ENCODE measurements around the gene CORIN. TPM values are rescaled to one million over a fixed set of nuclear protein-coding genes. Genes with fewer than 3 reads are reported as not detected.

The CORIN gene
- total RNA-seq, 1 experiment from 2014 or later = 0.07 TPM

DNA sequence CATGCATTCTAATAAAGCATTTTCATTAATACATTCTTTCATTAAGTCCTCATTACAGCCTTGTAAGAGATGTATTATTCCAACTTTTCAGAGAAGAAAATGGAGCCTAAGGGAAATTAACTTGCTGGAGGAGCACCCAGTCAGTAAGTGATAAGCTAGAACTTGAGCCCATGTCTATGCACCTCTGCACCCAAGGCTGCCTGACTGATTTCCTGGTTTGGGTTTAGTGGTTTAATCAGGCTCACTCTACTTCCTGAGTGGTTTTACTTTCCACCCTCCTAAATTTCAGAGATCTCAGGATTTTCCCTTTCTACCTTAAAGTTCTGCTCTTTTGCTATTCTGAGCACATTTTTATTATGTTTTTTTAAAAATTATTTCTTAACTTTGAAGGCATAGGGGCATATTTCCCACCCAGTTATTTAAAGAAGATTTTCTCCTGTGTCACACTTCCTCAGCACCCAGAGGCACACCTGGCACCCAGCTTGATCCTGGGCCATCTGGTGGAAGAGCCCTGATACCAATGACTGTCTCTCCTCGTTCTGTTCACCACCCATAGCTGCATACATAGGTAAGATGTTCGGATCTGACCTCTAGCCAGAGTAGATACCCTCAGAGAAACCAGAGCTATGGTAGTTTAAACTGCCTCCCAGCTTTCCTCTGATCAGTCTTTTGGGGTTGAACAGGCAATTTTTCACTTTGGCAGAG is 10.4 kb downstream of the CORIN start:
- no peaks in the 10 kb centered on the region for H3K36me3 Mint-ChIP-seq (ENCODE audit: insufficient read depth, unreplicated experiment)
- H3K9me3 Mint-ChIP-seq (ENCODE audit: low read depth, unreplicated experiment) = no peaks in the 10 kb centered on the region
- CTCF ChIA-PET = no interaction called here
- no TSS peak for BruUV-seq (replicated peaks)
- H3K4me1 Mint-ChIP-seq (ENCODE audit: low read depth, unreplicated experiment) = no peaks in the 10 kb centered on the region
- no peak overlapping the region for H3K27ac Mint-ChIP-seq (ENCODE audit: unreplicated experiment)
- H3K4me3 Mint-ChIP-seq (ENCODE audit: low read depth, unreplicated experiment) = no peak overlapping the region
- intact Hi-C loops (cut with micrococcal nuclease; ENCODE audit: unreplicated experiment) = no loop called here
- DNase-seq = no peak
- H3K27me3 Mint-ChIP-seq (ENCODE audit: unreplicated experiment) = no peaks in the 10 kb centered on the region
- TF ChIP-seq, protein P1, sequence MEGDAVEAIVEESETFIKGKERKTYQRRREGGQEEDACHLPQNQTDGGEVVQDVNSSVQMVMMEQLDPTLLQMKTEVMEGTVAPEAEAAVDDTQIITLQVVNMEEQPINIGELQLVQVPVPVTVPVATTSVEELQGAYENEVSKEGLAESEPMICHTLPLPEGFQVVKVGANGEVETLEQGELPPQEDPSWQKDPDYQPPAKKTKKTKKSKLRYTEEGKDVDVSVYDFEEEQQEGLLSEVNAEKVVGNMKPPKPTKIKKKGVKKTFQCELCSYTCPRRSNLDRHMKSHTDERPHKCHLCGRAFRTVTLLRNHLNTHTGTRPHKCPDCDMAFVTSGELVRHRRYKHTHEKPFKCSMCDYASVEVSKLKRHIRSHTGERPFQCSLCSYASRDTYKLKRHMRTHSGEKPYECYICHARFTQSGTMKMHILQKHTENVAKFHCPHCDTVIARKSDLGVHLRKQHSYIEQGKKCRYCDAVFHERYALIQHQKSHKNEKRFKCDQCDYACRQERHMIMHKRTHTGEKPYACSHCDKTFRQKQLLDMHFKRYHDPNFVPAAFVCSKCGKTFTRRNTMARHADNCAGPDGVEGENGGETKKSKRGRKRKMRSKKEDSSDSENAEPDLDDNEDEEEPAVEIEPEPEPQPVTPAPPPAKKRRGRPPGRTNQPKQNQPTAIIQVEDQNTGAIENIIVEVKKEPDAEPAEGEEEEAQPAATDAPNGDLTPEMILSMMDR (IDR thresholded peaks at IDR 0.05; ENCODE audit: unreplicated experiment) = no peak

DNA sequence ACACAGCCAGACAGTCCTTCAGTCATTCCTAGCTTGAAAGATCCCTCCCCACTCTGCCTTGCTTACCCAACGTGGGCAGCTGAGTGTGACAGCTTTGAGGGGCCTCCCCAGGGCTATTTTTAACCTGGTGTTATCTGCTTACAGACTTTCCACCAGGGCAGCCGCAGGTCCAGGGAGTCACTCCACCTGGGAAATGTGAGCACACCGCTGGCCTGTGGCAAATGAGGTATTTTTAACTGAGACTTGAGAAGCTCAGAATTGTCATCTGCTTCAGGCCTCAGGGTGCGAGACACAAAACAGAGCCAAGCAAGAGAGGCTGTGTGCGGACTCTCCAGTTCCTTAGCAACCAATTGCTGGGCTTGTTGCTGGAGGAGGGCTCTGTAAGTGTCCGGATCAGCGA is 13.0 kb downstream of the CORIN start:
- TF ChIP-seq, protein P1 (IDR thresholded peaks at IDR 0.05; ENCODE audit: unreplicated experiment) = no peak
- peaks cover 4% of the 10 kb centered on the region for H3K27me3 Mint-ChIP-seq (ENCODE audit: unreplicated experiment)
- H3K27ac Mint-ChIP-seq (ENCODE audit: unreplicated experiment) = no peak overlapping the region
- no peak overlapping the region for H3K4me3 Mint-ChIP-seq (ENCODE audit: low read depth, unreplicated experiment)
- CTCF ChIA-PET = no interaction called here
- H3K4me1 Mint-ChIP-seq (ENCODE audit: low read depth, unreplicated experiment) = no peaks in the 10 kb centered on the region
- no TSS peak for BruUV-seq (replicated peaks)
- intact Hi-C loops (cut with micrococcal nuclease; ENCODE audit: unreplicated experiment) = no loop called here
- H3K9me3 Mint-ChIP-seq (ENCODE audit: low read depth, unreplicated experiment) = no peaks in the 10 kb centered on the region
- DNase-seq = no peak
- no peaks in the 10 kb centered on the region for H3K36me3 Mint-ChIP-seq (ENCODE audit: insufficient read depth, unreplicated experiment)

DNA sequence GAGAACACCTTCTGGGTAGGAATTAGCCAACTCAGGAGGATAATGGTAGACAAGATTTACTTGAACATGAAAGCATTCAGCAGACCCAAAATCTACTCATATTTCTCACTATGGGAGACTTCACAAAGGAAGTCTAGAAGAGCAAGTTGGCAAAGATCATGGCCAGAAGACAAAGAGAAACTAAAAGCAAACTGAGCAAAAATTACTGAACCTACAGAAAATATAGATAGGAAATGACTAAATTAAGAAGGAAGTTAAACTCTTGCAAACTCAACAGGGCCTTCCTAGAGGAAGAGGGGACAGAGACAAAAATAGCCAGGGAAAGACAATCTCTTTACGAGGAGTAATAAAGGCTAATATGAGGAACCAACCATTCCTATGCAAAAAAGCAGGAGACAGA is 18.7 kb downstream of the CORIN start:
- intact Hi-C loops (cut with micrococcal nuclease; ENCODE audit: unreplicated experiment) = no loop called here

DNA sequence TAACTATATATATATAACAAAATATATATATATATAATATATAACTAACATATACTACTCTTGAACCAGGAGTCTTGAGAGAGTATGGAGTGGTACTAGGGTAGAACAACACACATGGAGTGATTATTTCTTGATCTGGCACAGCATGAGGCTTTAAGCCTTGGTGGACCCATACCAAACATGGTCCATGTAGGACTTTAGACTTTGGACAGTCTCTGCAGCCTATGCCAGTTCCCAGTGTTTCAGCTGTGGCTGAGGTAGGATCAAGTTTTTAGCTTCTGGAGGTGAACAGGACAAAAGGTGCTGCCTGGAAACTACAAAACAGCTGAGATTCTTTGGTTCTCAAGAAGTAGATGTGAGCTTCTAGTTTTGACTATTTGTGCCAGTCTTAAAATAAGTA is 20.6 kb downstream of the CORIN start:
- no peak overlapping the region for H3K27ac Mint-ChIP-seq (ENCODE audit: unreplicated experiment)
- H3K27me3 Mint-ChIP-seq (ENCODE audit: unreplicated experiment) = peaks cover 17% of the 10 kb centered on the region
- intact Hi-C loops (cut with micrococcal nuclease; ENCODE audit: unreplicated experiment) = no loop called here
- H3K9me3 Mint-ChIP-seq (ENCODE audit: low read depth, unreplicated experiment) = no peaks in the 10 kb centered on the region
- TF ChIP-seq, protein P1 (IDR thresholded peaks at IDR 0.05; ENCODE audit: unreplicated experiment) = no peak
- H3K4me1 Mint-ChIP-seq (ENCODE audit: low read depth, unreplicated experiment) = no peaks in the 10 kb centered on the region
- no peak for DNase-seq
- CTCF ChIA-PET = no interaction called here
- H3K36me3 Mint-ChIP-seq (ENCODE audit: insufficient read depth, unreplicated experiment) = no peaks in the 10 kb centered on the region
- no peak overlapping the region for H3K4me3 Mint-ChIP-seq (ENCODE audit: low read depth, unreplicated experiment)
- BruUV-seq (replicated peaks) = no TSS peak

More for the DNA sequence above, 18.7 kb downstream of the CORIN start:
- H3K9me3 Mint-ChIP-seq (ENCODE audit: low read depth, unreplicated experiment) = no peaks in the 10 kb centered on the region
- CTCF ChIA-PET = no interaction called here
- H3K27me3 Mint-ChIP-seq (ENCODE audit: unreplicated experiment) = peaks cover 17% of the 10 kb centered on the region
- DNase-seq = no peak
- TF ChIP-seq, protein P1 (IDR thresholded peaks at IDR 0.05; ENCODE audit: unreplicated experiment) = no peak
- no peak overlapping the region for H3K4me3 Mint-ChIP-seq (ENCODE audit: low read depth, unreplicated experiment)
- H3K27ac Mint-ChIP-seq (ENCODE audit: unreplicated experiment) = no peak overlapping the region
- BruUV-seq (replicated peaks) = no TSS peak
- no peaks in the 10 kb centered on the region for H3K4me1 Mint-ChIP-seq (ENCODE audit: low read depth, unreplicated experiment)
- no peaks in the 10 kb centered on the region for H3K36me3 Mint-ChIP-seq (ENCODE audit: insufficient read depth, unreplicated experiment)
